K562 (cell line): ENCODE results near the gene BPIFB6. TPM values are rescaled to one million over a fixed set of nuclear protein-coding genes. Genes with fewer than 3 reads are reported as not detected.

ENCODE experiments used
- ATAC-seq: fragments of 200-7000 bp; cut with Tn5 transposase; 3 replicates; pipeline ENCODE4 v1.9.1; 2020; ENCODE audit warnings: moderate library complexity
- BruUV-seq: library from RNA; stranded (reverse); fragments of 400-500 nt; replicated peaks from 2 replicates; lab custom pipeline; 2021; lab: Mats Ljungman, UMichigan
- CTCF ChIA-PET: fragments of 300-600 bp; formaldehyde crosslinking; extraction: SDS; loops from one replicate; lab custom pipeline; 2021; ENCODE audit warnings: low intra/inter-chr PET ratio; lab: Yijun Ruan, JAX
- POLR2A ChIA-PET: fragments of 300-600, 350-650 bp; sonication (Branson Sonifier 250); formaldehyde crosslinking; extraction: SDS; loops from one replicate; lab custom pipeline; 2021; ENCODE audit warnings: antibody characterized with exemption, inconsistent platforms; lab: Yijun Ruan, JAX
- DNase-seq, 4 experiments: peaks; one replicate each; pipeline versions ENCODE4 v3.0.0 to v3.0.0-alpha.2; 2011 to 2018; ENCODE audit warnings: low spot score in 3 of 4, mixed read lengths in 3 of 4; ENCODE audit errors: extremely low read depth in 1 of 4
- FAIRE-seq: peaks from 2 replicates; lab custom pipeline; 2011; peaks lifted over from hg19 to GRCh38; lab: Jason Lieb, UNC
- H2AFZ ChIP-seq: 2 replicates; pipeline ENCODE4 v1.6.0; 2011; ENCODE audit warnings: low read depth, low read length, control low read depth, inconsistent platforms
- H3K27ac ChIP-seq: fragments of 200-600 bp; 3 replicates; pipeline ENCODE4 v1.8.0; 2011; ENCODE audit warnings: low read depth, mild to moderate bottlenecking, control low read depth, inconsistent platforms, low read length, moderate library complexity, mixed read lengths; ENCODE audit errors: extremely low read depth
- H3K27me3 ChIP-seq, 2 experiments: fragments of 300-600 bp in 1 of 2; 2 replicates in 1 of 2; 3 replicates in 1 of 2; pipeline versions ENCODE4 v1.6.0 to v1.8.0; 2011; ENCODE audit warnings: inconsistent platforms in 2 of 2, low read length in 2 of 2, mild to moderate bottlenecking in 1 of 2, mixed read lengths in 1 of 2, moderate library complexity in 1 of 2; ENCODE audit not compliant: control insufficient read depth in 2 of 2, insufficient read depth in 2 of 2
- H3K36me3 ChIP-seq: fragments of 300-600 bp; 3 replicates; pipeline ENCODE4 v1.8.0; 2011; ENCODE audit warnings: mild to moderate bottlenecking, low read length, inconsistent platforms; ENCODE audit not compliant: control insufficient read depth, insufficient read depth
- H3K4me1 ChIP-seq, 2 experiments: fragments of 200-600 bp in 1 of 2; replicated peaks in 1 of 2; 2 replicates in 1 of 2; 3 replicates in 1 of 2; pipeline versions ENCODE4 v1.5.1 to v1.8.0; 2011; ENCODE audit warnings: inconsistent platforms in 2 of 2, low read length in 2 of 2, mild to moderate bottlenecking in 1 of 2, mixed read lengths in 1 of 2, moderate library complexity in 1 of 2; ENCODE audit not compliant: control insufficient read depth in 2 of 2, insufficient read depth in 2 of 2
- H3K4me2 ChIP-seq: 2 replicates; pipeline ENCODE4 v1.6.1; 2011; ENCODE audit warnings: low read length, control low read depth, inconsistent platforms, mixed read lengths; ENCODE audit not compliant: insufficient read depth
- H3K4me3 ChIP-seq: fragments of 200-600 bp; sonication (generic), shearing (Covaris generic); 2 replicates; pipeline ENCODE4 v1.5.1; 2016; ENCODE audit warnings: control low read depth, inconsistent platforms
- H3K79me2 ChIP-seq: fragments of 200-600 bp; 3 replicates; pipeline ENCODE4 v1.8.0; 2011; ENCODE audit warnings: low read length, inconsistent platforms; ENCODE audit not compliant: control insufficient read depth, insufficient read depth
- H3K9ac ChIP-seq, 2 experiments: 2 replicates each; pipeline versions ENCODE4 v1.6.0 to v1.6.1; 2011; ENCODE audit warnings: low read depth in 2 of 2, low read length in 2 of 2, control low read depth in 1 of 2, inconsistent platforms in 1 of 2, mild to moderate bottlenecking in 1 of 2, mixed read lengths in 1 of 2; ENCODE audit not compliant: insufficient read depth in 1 of 2
- H3K9me1 ChIP-seq: one replicate; pipeline ENCODE4 v1.6.0; 2011; ENCODE audit warnings: inconsistent platforms, mild to moderate bottlenecking, low read length, moderate library complexity; ENCODE audit not compliant: control insufficient read depth, insufficient read depth
- H3K9me3 ChIP-seq: replicated peaks from 2 replicates; pipeline ENCODE4 v1.5.1; 2011; ENCODE audit warnings: low read depth, low read length, inconsistent platforms; ENCODE audit not compliant: control insufficient read depth, insufficient read depth
- H4K20me1 ChIP-seq: replicated peaks from 2 replicates; pipeline ENCODE4 v1.6.1; 2011; ENCODE audit warnings: low read length, inconsistent platforms, mixed read lengths; ENCODE audit not compliant: control insufficient read depth, insufficient read depth
- BDP1 ChIP-seq: IDR thresholded peaks from 3 replicates; pipeline ENCODE4 v1.6.1; 2011; ENCODE audit not compliant: insufficient read length, insufficient read depth
- CBX1 ChIP-seq: sonication (generic); IDR thresholded peaks from 2 replicates; pipeline ENCODE4 v1.6.1; 2016; ENCODE audit warnings: antibody characterized with exemption, low read depth, mild to moderate bottlenecking
- HNRNPK ChIP-seq: fragments of 200-400 bp; formaldehyde crosslinking; IDR thresholded peaks from one replicate; pipeline ENCODE4 v1.6.1; 2018; ENCODE audit warnings: mild to moderate bottlenecking, low read depth, low read length; ENCODE audit not compliant: poor library complexity, severe bottlenecking
- MECOM ChIP-seq: fragments of 250-450 bp; sonication (Bioruptor Pico); IDR thresholded peaks from 2 replicates; pipeline ENCODE4 v1.8.0; 2022; ENCODE audit warnings: inconsistent platforms
- RFX1 ChIP-seq: fragments of 450-650 bp; IDR thresholded peaks from 2 replicates; pipeline ENCODE4 v1.6.1; 2016; ENCODE audit warnings: mild to moderate bottlenecking, moderate library complexity
- SNIP1 ChIP-seq: fragments of 450-650 bp; IDR thresholded peaks from 2 replicates; pipeline ENCODE4 v1.7.1; 2017; ENCODE audit warnings: low read depth, mild to moderate bottlenecking
- ZBTB43 ChIP-seq: sonication (generic); formaldehyde crosslinking; IDR thresholded peaks from 2 replicates; pipeline ENCODE4 v1.8.0; 2023; ENCODE audit warnings: mild to moderate bottlenecking, missing genetic modification reagents
- ZNF280A ChIP-seq: fragments of 450-650 bp; IDR thresholded peaks from 2 replicates; pipeline ENCODE4 v1.6.1; 2018; ENCODE audit warnings: mild to moderate bottlenecking, low read depth; ENCODE audit not compliant: partially characterized antibody
- ZNF41 ChIP-seq: fragments of 250-450 bp; sonication (Bioruptor Pico); conservative IDR thresholded peaks from 2 replicates; pipeline ENCODE4 v1.4.0; 2020; ENCODE audit warnings: mild to moderate bottlenecking
- ZNF76 ChIP-seq: fragments of 250-450 bp; sonication (Bioruptor Pico); IDR thresholded peaks from 2 replicates; pipeline ENCODE4 v1.4.0; 2020; ENCODE audit warnings: mild to moderate bottlenecking, moderate library complexity, borderline replicate concordance
- WGBS: fragments of 100-300 bp; shearing (Covaris generic); methylation state at CpG from one replicate; pipeline ENCODE4 v1.1.6; 2016; ENCODE audit warnings: low coverage, mixed read lengths; ENCODE audit not compliant: insufficient coverage; ENCODE audit errors: missing lambda C conversion rate; 5-methylcytosine and 5-hydroxymethylcytosine counted together
- in situ Hi-C: fragments of 300-500 bp; cut with MboI; formaldehyde crosslinking; loops from 4 replicates; pipeline ENCODE4 v1.15.0; 2018; ENCODE audit warnings: inconsistent platforms, mixed read lengths
- intact Hi-C: fragments of 100-400 bp; cut with micrococcal nuclease; formaldehyde crosslinking; loops from 2 replicates; pipeline ENCODE4 v1.14.2; 2022
- polyA plus RNA-seq, 8 experiments: library from polyadenylated mRNA; depleted of rRNA in 4 of 8; stranded (reverse) in 5 of 8; unstranded in 3 of 8; fragments of >200 nt; fragmentation: Nextera tagmentation in 2 of 8; fragmentation: Illumina TruSeq in 1 of 8; extraction: Ambion mirVana in 2 of 8; extraction: Trizol in 1 of 8; gene quantifications; 2 replicates each; pipeline versions ENCODE4 v1.2.1 to v1.2.3, GENCODE V29; 2011 to 2014; ENCODE audit warnings: inconsistent platforms in 1 of 8, missing spikeins in 1 of 8
- total RNA-seq, 7 experiments: library from RNA; depleted of rRNA in 6 of 7; stranded (reverse); fragments of >200 nt in 6 of 7; fragmentation: Illumina TruSeq in 2 of 7; extraction: Trizol in 2 of 7; gene quantifications; 2 replicates each; pipeline versions ENCODE4 v1.2.1 to v1.2.3, GENCODE V29; 2011 to 2021; ENCODE audit warnings: low replicate concordance in 1 of 7

The BPIFB6 gene
- total and polyA plus RNA-seq, 9 of the 15 experiments (the other 6 are each of a cell fraction or from before 2014, with no cell fraction given), result not detected

DNA sequence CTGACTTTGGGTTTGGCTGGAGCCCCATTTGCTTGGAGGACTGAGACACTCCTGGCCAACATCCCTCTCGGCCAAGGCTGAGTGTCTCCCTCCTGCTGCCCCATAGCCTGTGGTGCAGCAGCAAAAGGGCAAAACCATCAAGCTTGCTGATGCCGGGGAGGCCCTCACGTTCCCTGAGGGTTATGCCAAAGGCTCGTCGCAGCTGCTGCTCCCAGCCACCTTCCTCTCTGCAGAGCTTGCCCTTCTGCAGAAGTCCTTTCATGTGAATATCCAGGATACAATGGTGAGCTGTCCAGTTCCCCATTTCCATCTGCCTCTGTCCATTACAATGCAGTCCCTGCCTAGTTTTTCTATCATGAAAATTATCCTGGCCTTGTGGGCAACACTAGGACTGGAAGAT, 6.0 kb downstream of the BPIFB6 start:
- H3K9me3 ChIP-seq, result no peaks in the 10 kb centered on the region
- no peak for TF ChIP-seq BDP1
- no peak for TF ChIP-seq MECOM (CRISPR knock-in tag)
- TF ChIP-seq ZNF41 (CRISPR knock-in tag), result no peak
- no peak for TF ChIP-seq CBX1
- TF ChIP-seq ZNF280A, result no peak
- no peak for TF ChIP-seq SNIP1
- TF ChIP-seq ZNF76 (CRISPR knock-in tag), result no peak
- no peak for TF ChIP-seq HNRNPK
- no peak for TF ChIP-seq RFX1
- TF ChIP-seq ZBTB43 (CRISPR knock-in tag), result no peak
- TF ChIP-seq, all 486 proteins: peak for 0
- BruUV-seq, result no TSS peak
- DNase-seq (no peak), ATAC-seq (no peak), FAIRE-seq (no peak)
- Histone ChIP-seq H4K20me1 (no peaks in the 10 kb centered on the region; the same call in 1 of the 2 replicates), H3K79me2 (no peaks in the 10 kb centered on the region), H3K4me2 (no peak overlapping the region), H2AFZ (no peak overlapping the region), H3K4me3 (no peak overlapping the region), H3K9ac (no peak overlapping the region), H3K36me3 (no peaks in the 10 kb centered on the region), H3K4me1 (no peaks in the 10 kb centered on the region), H3K9me1 (no peaks in the 10 kb centered on the region), H3K27ac (no peak overlapping the region), H3K27me3 (peaks cover 0 to 39% of the 10 kb centered on the region in 2 experiments; a peak in 2 of 5 replicates)
- WGBS, result 0% methylated on average over 5 of the region's 5 CpGs
- intact Hi-C loops, result no loop called here
- CTCF ChIA-PET, result no interaction called here
- POLR2A ChIA-PET, result interaction anchor here (0.6 kb wide), 1 partner anchor 28 kb away, joined by 3 read pairs; no protein-coding TSS in a partner anchor
- in situ Hi-C loops, result no loop called here
